SIG-M5 (cell line): ENCODE results near the gene ZNF512.
"Not testable (repeated sequence)": the region's sequence is repeated elsewhere in the genome, so short reads cannot be mapped to it uniquely, and the experiment has no call there.

Experiments used
- DNase-seq: peaks from one replicate; lab custom pipeline; 2025; lab: John Stamatoyannopoulos, UW

Gene ZNF512

GRCh38 chr2:27582129-27582694 lies 630 bp upstream of the ZNF512 start:
- DNase-seq = no peak

- DNase-seq = no peak
These were observed 611 bp downstream of the ZNF512 start for GRCh38 chr2:27583390-27583915.

- no peak for DNase-seq
These were observed 1.8 kb downstream of the ZNF512 start for GRCh38 chr2:27584597-27584996.

GRCh38 chr2:27587025-27587424 lies 4.2 kb downstream of the ZNF512 start:
- no peak for DNase-seq

GRCh38 chr2:27588308-27588707 lies 5.5 kb downstream of the ZNF512 start:
- no peak for DNase-seq

GRCh38 chr2:27591745-27592144 lies 8.9 kb downstream of the ZNF512 start:
- DNase-seq = no peak

GRCh38 chr2:27593240-27593639 lies 10.4 kb downstream of the ZNF512 start:
- DNase-seq = no peak

GRCh38 chr2:27594020-27594703 lies 11.3 kb downstream of the ZNF512 start:
- not testable (repeated sequence) for DNase-seq

GRCh38 chr2:27595412-27595811 lies 12.6 kb downstream of the ZNF512 start:
- DNase-seq = not testable (repeated sequence)

- no peak for DNase-seq
These were observed 13.8 kb downstream of the ZNF512 start for GRCh38 chr2:27596627-27597026.

GRCh38 chr2:27606611-27607010 lies 23.8 kb downstream of the ZNF512 start:
- no peak for DNase-seq

GRCh38 chr2:27613985-27614384 lies 31.1 kb downstream of the ZNF512 start:
- no peak for DNase-seq

- no peak for DNase-seq
These were observed 32.5 kb downstream of the ZNF512 start for GRCh38 chr2:27615316-27615715.

GRCh38 chr2:27621524-27621923 lies 38.7 kb downstream of the ZNF512 start:
- DNase-seq = no peak

GRCh38 chr2:27622921-27623384 lies 40.1 kb downstream of the ZNF512 start:
- DNase-seq = no peak

GRCh38 chr2:27624943-27625342 lies 42.1 kb downstream of the ZNF512 start:
- DNase-seq = no peak

GRCh38 chr2:27626323-27626722 lies 43.5 kb downstream of the ZNF512 start:
- DNase-seq = not testable (repeated sequence)

- DNase-seq = peak; percentile 38
These were observed 44.1 kb downstream of the ZNF512 start for GRCh38 chr2:27626921-27627320.

- peak; percentile 41 for DNase-seq
These were observed 45.3 kb downstream of the ZNF512 start for GRCh38 chr2:27627963-27628766.

- peak; percentile 92 for DNase-seq
These were observed 46.2 kb downstream of the ZNF512 start, which contains the start of the genes CCDC121 and GPN1 for GRCh38 chr2:27628767-27629709. CCDC121 (minus strand) TSS chr2:27629012; CDS start chr2:27627799, 1,213 bp downstream. GPN1 (plus strand) TSS chr2:27629050; CDS start chr2:27629059, 9 bp downstream.

GRCh38 chr2:27630257-27630656 lies 47.4 kb downstream of the ZNF512 start:
- DNase-seq = not testable (repeated sequence)
